AG09309 (cell line): ENCODE results near the gene ANO3.

Source experiments
- DNase-seq: peaks from one replicate; pipeline ENCODE4 v3.0.0-alpha.2; 2010; ENCODE audit warnings: low read depth
- H3K4me3 ChIP-seq: 2 replicates; pipeline ENCODE4 v1.5.1; 2011; ENCODE audit warnings: mild to moderate bottlenecking, low read depth, low read length, moderate library complexity; ENCODE audit not compliant: control insufficient read depth
- CTCF ChIP-seq: IDR thresholded peaks from 2 replicates; pipeline ENCODE4 v1.5.1; 2011; ENCODE audit warnings: mild to moderate bottlenecking, low read depth, low read length, inconsistent platforms; ENCODE audit not compliant: insufficient read depth, control insufficient read depth; ENCODE audit errors: missing control alignments

The ANO3 gene

GRCh38 chr11:26706181-26706580 lies 374.3 kb downstream of the ANO3 start:
- TF ChIP-seq CTCF = no peak
- no peak overlapping the region for H3K4me3 ChIP-seq
- no peak for DNase-seq

GRCh38 chr11:26708736-26709456 lies 377.0 kb downstream of the ANO3 start:
- H3K4me3 ChIP-seq = no peak overlapping the region
- no peak for TF ChIP-seq CTCF
- no peak for DNase-seq

GRCh38 chr11:26710489-26710888 lies 378.6 kb downstream of the ANO3 start:
- DNase-seq = no peak
- H3K4me3 ChIP-seq = no peak overlapping the region
- TF ChIP-seq CTCF = no peak

- no peak for DNase-seq
- no peak for TF ChIP-seq CTCF
- no peak overlapping the region for H3K4me3 ChIP-seq
Observed at GRCh38 chr11:26712497-26712896, 380.6 kb downstream of the ANO3 start.
